H7 (cell line): Measurements from ENCODE around the gene CMTM1. TPM values are rescaled to one million over a fixed set of nuclear protein-coding genes. Genes with fewer than 3 reads are reported as not detected.
A peak's percentile ranks its signal among the peaks of the same experiment; 100 is the strongest.
"Not testable (repeated sequence)": the region's sequence is repeated elsewhere in the genome, so short reads cannot be mapped to it uniquely, and the experiment has no call there.

Experiments
- DNase-seq: peaks from one replicate; pipeline ENCODE4 v3.0.0; 2012
- H3K27me3 ChIP-seq: 2 replicates; pipeline ENCODE4 v1.6.0; 2011; ENCODE audit warnings: mild to moderate bottlenecking, low read length; ENCODE audit not compliant: control insufficient read depth, insufficient read depth
- H3K36me3 ChIP-seq: replicated peaks from 2 replicates; pipeline ENCODE4 v1.5.1; 2011; ENCODE audit warnings: low read length; ENCODE audit not compliant: control insufficient read depth, insufficient read depth
- H3K4me3 ChIP-seq: 2 replicates; pipeline ENCODE4 v1.5.1; 2011; ENCODE audit warnings: low read depth, mild to moderate bottlenecking, control low read depth, low read length, moderate library complexity; ENCODE audit not compliant: insufficient read depth
- total RNA-seq: library from RNA; depleted of rRNA; stranded (reverse); fragments of >200 nt; shearing (Covaris generic); gene quantifications from 2 replicates; pipeline ENCODE4 v1.2.3, GENCODE V29; 2014; rRNA removed

The CMTM1 gene
- total RNA-seq, 1 experiment from 2014 or later: 2.1 TPM

DNA sequence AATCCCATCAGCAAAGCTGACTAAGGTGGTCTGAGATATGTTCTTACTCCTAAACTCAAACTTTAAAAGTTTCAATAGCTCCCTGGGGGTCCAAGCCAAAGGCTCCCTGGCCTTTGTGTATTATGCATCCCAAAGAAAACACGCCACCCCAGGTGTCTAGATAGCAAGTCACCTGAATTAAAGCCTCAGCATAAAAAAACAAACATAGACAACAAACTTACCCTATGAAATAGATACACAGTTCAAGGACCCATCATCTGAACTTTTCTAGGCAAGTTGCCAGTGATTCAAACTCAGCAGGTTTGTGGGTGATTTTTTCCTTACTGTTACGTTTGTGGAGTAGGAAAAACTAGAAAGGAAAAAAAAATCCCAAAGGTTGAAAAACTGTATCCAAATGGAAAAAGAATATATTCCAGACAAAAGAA, 50.8 kb downstream of the CMTM1 start:
- DNase-seq: peak; percentile 59
- Histone ChIP-seq H3K36me3 (peaks cover 23% of the 10 kb centered on the region), H3K27me3 (no peaks in the 10 kb centered on the region), H3K4me3 (no peak overlapping the region)

- no peaks in the 10 kb centered on the region for H3K27me3 ChIP-seq
- H3K36me3 ChIP-seq: peaks cover 20% of the 10 kb centered on the region
- no peak overlapping the region for H3K4me3 ChIP-seq
- DNase-seq: no peak
Observed at GRCh38 chr16:66617728-66618127, 51.5 kb downstream of the CMTM1 start.

GRCh38 chr16:66618588-66619375, 52.5 kb downstream of the CMTM1 start:
- no peak overlapping the region for H3K4me3 ChIP-seq
- DNase-seq: no peak
- peaks cover 10% of the 10 kb centered on the region for H3K36me3 ChIP-seq
- H3K27me3 ChIP-seq: no peaks in the 10 kb centered on the region

GRCh38 chr16:66619534-66620428, 53.5 kb downstream of the CMTM1 start:
- Histone ChIP-seq H3K4me3 (no peak overlapping the region), H3K27me3 (no peaks in the 10 kb centered on the region), H3K36me3 (peaks cover 11% of the 10 kb centered on the region)
- no peak for DNase-seq

DNA sequence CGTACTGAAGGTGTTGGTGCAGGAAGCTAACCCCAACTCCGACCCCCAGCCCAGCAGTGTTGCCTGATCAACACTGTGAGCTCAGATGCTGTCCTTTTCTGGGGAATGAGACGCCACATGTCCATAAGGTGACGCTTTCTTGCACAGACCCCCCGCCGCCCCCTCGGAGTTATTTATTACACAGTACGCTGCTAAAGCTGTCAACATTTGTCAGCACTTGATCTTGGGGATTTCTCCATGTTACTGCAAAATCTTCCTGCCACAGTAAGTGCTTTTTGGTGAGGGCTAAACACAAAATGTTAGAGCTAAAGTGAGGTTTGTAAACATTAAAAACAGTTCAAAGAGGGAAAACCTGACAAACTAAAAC, 54.2 kb downstream of the CMTM1 start:
- no peak for DNase-seq
- H3K27me3 ChIP-seq: no peaks in the 10 kb centered on the region
- H3K4me3 ChIP-seq: no peak overlapping the region
- peaks cover 8% of the 10 kb centered on the region for H3K36me3 ChIP-seq

DNA sequence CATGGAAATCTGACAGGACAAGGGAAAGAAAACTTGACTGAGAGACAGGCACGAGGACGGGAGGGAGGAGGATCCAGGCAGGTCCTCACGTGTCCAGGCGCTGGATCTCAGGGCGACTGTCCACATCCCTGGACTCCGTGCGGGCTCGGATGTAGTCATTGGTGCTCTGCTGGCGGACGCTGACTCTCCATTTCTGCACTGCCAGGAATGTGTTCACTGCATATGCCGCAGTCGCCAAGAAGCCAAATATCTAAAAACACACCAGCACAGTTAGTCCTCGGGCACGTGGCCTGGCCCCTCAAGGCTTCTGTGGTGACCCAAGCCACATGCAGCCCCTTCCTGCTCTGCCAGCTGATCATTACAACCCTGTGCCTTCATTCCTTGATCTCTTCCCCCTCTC, 55.7 kb downstream of the CMTM1 start:
- no peak for DNase-seq
- no peaks in the 10 kb centered on the region for H3K27me3 ChIP-seq
- H3K4me3 ChIP-seq: no peak overlapping the region
- H3K36me3 ChIP-seq: peaks cover 8% of the 10 kb centered on the region

- peaks cover 8% of the 10 kb centered on the region for H3K36me3 ChIP-seq
- peak; percentile 15 for DNase-seq
- no peaks in the 10 kb centered on the region for H3K27me3 ChIP-seq
- no peak overlapping the region for H3K4me3 ChIP-seq
Observed at GRCh38 chr16:66622863-66623262, 56.6 kb downstream of the CMTM1 start.

DNA sequence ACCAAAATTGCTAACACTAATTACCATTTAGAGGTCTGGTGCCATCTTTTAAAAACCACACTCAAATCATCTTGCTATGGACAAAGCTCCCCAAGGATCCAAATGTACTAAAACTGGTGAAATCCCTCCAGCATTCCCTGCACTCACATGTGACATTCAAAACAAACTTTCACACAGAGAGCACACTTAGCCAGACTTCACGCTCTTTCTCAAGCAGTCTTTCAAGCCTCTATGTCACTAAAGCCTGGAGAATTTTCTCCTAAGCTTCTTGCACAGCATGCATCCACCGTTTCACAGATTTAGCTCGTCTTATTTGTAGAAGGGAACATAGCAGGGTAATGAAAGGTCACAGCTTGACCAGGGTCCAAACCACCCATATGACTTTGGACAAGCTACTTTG, 57.5 kb downstream of the CMTM1 start:
- peak; percentile 17 for DNase-seq
- Histone ChIP-seq H3K4me3 (no peak overlapping the region), H3K36me3 (peaks cover 6% of the 10 kb centered on the region), H3K27me3 (no peaks in the 10 kb centered on the region)

DNA sequence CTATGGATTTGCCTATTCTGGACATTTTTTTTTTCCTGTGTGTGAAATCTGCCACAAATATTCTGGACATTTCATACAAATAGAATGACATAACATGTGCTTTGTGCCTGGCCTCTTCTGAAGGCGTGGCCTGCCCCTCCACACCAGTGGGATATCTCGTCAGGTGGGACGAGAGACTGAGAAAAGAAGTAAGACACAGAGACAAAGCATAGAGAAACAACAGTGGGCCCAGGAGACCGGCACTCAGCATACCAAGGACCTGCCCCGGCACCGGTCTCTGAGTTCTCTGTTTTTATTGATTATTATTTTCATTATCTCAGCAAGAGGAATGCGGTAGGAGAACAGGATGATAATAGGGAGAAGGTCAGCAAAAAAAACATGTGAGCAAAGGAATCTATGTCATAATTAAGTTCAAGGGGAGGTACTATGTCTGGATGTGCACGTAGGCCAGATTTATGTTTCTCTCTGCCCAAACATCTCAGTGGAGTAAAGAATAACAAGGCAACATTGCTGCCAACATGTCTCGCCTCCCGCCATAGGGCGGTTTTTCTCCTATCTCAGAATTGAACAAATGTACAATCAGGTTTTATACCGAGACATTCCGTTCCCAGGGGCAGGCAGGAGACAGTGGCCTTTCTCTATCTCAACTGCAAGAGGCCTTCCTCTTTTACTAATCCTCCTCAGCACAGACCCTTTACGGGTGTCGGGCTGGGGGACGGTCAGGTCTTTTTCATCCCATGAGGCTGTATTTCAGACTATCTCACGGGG, 61.6 kb downstream of the CMTM1 start:
- H3K4me3 ChIP-seq, H3K27me3 ChIP-seq, DNase-seq, H3K36me3 ChIP-seq: not testable (repeated sequence)

Other genes starting within 250 kb of the CMTM1 start
- gene CDH5, start 199.7 kb upstream of the CMTM1 start, total RNA-seq: not detected in 2 replicates
- gene BEAN1, start 139.1 kb upstream of the CMTM1 start, total RNA-seq: 0.03 TPM in 1 of 2 replicates, not detected in the other
- gene TK2, start 16.3 kb upstream of the CMTM1 start, total RNA-seq: 7.9 and 10.1 TPM in 2 replicates
- gene CKLF, start 13.9 kb upstream of the CMTM1 start, total RNA-seq: 34.7 and 35.0 TPM in 2 replicates
- 0.48 TPM in 1 of 2 replicates, not detected in the other for gene CMTM2, start 13.0 kb downstream of the CMTM1 start, total RNA-seq
- gene CMTM3, start 38.3 kb downstream of the CMTM1 start, total RNA-seq: 12.5 and 18.6 TPM in 2 replicates
- 23.2 and 39.6 TPM in 2 replicates for gene CMTM4, start 130.3 kb downstream of the CMTM1 start, total RNA-seq
- gene DYNC1LI2, start 185.2 kb downstream of the CMTM1 start, total RNA-seq: 52.9 and 65.0 TPM in 2 replicates
- 0.11 TPM in 1 of 2 replicates, not detected in the other for gene TERB1, start 235.1 kb downstream of the CMTM1 start, total RNA-seq